ENCODE results near the gene CRYBB3.
A peak's percentile ranks its signal among the peaks of the same experiment; 100 is the strongest.

- TF ChIP-seq, protein P1, sequence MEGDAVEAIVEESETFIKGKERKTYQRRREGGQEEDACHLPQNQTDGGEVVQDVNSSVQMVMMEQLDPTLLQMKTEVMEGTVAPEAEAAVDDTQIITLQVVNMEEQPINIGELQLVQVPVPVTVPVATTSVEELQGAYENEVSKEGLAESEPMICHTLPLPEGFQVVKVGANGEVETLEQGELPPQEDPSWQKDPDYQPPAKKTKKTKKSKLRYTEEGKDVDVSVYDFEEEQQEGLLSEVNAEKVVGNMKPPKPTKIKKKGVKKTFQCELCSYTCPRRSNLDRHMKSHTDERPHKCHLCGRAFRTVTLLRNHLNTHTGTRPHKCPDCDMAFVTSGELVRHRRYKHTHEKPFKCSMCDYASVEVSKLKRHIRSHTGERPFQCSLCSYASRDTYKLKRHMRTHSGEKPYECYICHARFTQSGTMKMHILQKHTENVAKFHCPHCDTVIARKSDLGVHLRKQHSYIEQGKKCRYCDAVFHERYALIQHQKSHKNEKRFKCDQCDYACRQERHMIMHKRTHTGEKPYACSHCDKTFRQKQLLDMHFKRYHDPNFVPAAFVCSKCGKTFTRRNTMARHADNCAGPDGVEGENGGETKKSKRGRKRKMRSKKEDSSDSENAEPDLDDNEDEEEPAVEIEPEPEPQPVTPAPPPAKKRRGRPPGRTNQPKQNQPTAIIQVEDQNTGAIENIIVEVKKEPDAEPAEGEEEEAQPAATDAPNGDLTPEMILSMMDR (IDR thresholded peaks at IDR 0.05): peak in 4 of 6 experiments; percentile 32 to 74 (median 67)
- no peak for TF ChIP-seq POLR2A (IDR thresholded peaks at IDR 0.05)
These were observed 36.1 kb downstream of the CRYBB3 start for GRCh38 chr22:25235547-25236290.
